Erythroblast (primary cell): ENCODE data around the gene TMX1.

Source experiments
- GATA1 ChIP-seq: IDR thresholded peaks from 2 replicates; pipeline ENCODE4 v1.6.1; 2011; ENCODE audit warnings: low read depth, mild to moderate bottlenecking, control low read depth, low read length, moderate library complexity
- POLR2A ChIP-seq: IDR thresholded peaks from 2 replicates; pipeline ENCODE4 v1.6.1; 2011; ENCODE audit warnings: mild to moderate bottlenecking, low read length

- TF ChIP-seq POLR2A (no peak), GATA1 (no peak)
Measured at GRCh38 chr14:51304941-51305340, 64.9 kb downstream of the TMX1 start.
